Effector CD8-positive, alpha-beta T cell (primary cell): ENCODE data around the gene POLR2H.
"Not testable (repeated sequence)": the region's sequence is repeated elsewhere in the genome, so short reads cannot be mapped to it uniquely, and the experiment has no call there.

Experiments used
- DNase-seq: peaks from one replicate; lab custom pipeline; 2025; lab: John Stamatoyannopoulos, UW

The POLR2H gene

GRCh38 chr3:184335661-184336546 is 25.6 kb upstream of the POLR2H start:
- peak; percentile 77 for DNase-seq

GRCh38 chr3:184336547-184337398 is 24.7 kb upstream of the POLR2H start:
- DNase-seq: no peak

GRCh38 chr3:184337399-184337714 is 24.2 kb upstream of the POLR2H start, which contains the start of gene FAM131A:
Gene FAM131A, plus strand, starts transcription at chr3:184337600. Its CDS starts 31 bp downstream, at chr3:184337631.
- DNase-seq: no peak

GRCh38 chr3:184337981-184338380 is 23.5 kb upstream of the POLR2H start:
- no peak for DNase-seq

- peak; percentile 16 for DNase-seq
Observed at GRCh38 chr3:184338511-184338945, 23.0 kb upstream of the POLR2H start.

- DNase-seq: no peak
Observed at GRCh38 chr3:184339001-184339400, 22.5 kb upstream of the POLR2H start.

GRCh38 chr3:184339451-184340135 is 21.9 kb upstream of the POLR2H start:
- not testable (repeated sequence) for DNase-seq

GRCh38 chr3:184341925-184342324 is 19.6 kb upstream of the POLR2H start:
- no peak for DNase-seq

- no peak for DNase-seq
Observed at GRCh38 chr3:184343200-184343876, 18.2 kb upstream of the POLR2H start.

GRCh38 chr3:184344579-184345316 is 16.8 kb upstream of the POLR2H start:
- DNase-seq: no peak

- DNase-seq: no peak
Observed at GRCh38 chr3:184345317-184346144, 16.0 kb upstream of the POLR2H start.

GRCh38 chr3:184346480-184347190 is 14.9 kb upstream of the POLR2H start:
- no peak for DNase-seq

GRCh38 chr3:184347321-184348056 is 14.0 kb upstream of the POLR2H start:
- no peak for DNase-seq

- DNase-seq: no peak
Observed at GRCh38 chr3:184348057-184348382, 13.5 kb upstream of the POLR2H start.

- no peak for DNase-seq
Observed at GRCh38 chr3:184349563-184350470, 11.7 kb upstream of the POLR2H start.

GRCh38 chr3:184350618-184351017 is 10.9 kb upstream of the POLR2H start:
- DNase-seq: no peak

GRCh38 chr3:184351511-184352148 is 9.9 kb upstream of the POLR2H start:
- no peak for DNase-seq
